GM18505 (cell line): ENCODE results near the gene NPHP4.

Experiments used
- ATAC-seq: cut with Tn5 transposase; IDR thresholded peaks from one replicate; pipeline ENCODE4 v1.9.1; 2021; ENCODE audit not compliant: unreplicated experiment
- POLR2A ChIP-seq: IDR thresholded peaks from 4 replicates; pipeline ENCODE4 v1.6.1; 2011; ENCODE audit warnings: borderline replicate concordance; ENCODE audit not compliant: insufficient read depth, insufficient read length; ENCODE audit errors: extremely low read depth

Gene NPHP4

GRCh38 chr1:5994713-5995621, 2.7 kb upstream of the NPHP4 start:
- peak; percentile 42 for TF ChIP-seq POLR2A
- no peak for ATAC-seq

GRCh38 chr1:5993556-5994491, 1.6 kb upstream of the NPHP4 start:
- no peak for ATAC-seq
- TF ChIP-seq POLR2A, result no peak

GRCh38 chr1:5992814-5993555, 760 bp upstream of the NPHP4 start:
- no peak for TF ChIP-seq POLR2A
- ATAC-seq, result no peak

GRCh38 chr1:5991381-5992025, 722 bp downstream of the NPHP4 start:
- TF ChIP-seq POLR2A, result no peak
- no peak for ATAC-seq

- ATAC-seq, result no peak
- TF ChIP-seq POLR2A, result no peak
These were observed 1.3 kb downstream of the NPHP4 start for GRCh38 chr1:5990913-5991312.

- no peak for TF ChIP-seq POLR2A
- ATAC-seq, result no peak
These were observed 2.4 kb downstream of the NPHP4 start for GRCh38 chr1:5989731-5990271.

- no peak for ATAC-seq
- no peak for TF ChIP-seq POLR2A
These were observed 3.0 kb downstream of the NPHP4 start for GRCh38 chr1:5989286-5989605.

GRCh38 chr1:5988596-5989285, 3.5 kb downstream of the NPHP4 start:
- no peak for TF ChIP-seq POLR2A
- ATAC-seq, result no peak

GRCh38 chr1:5986018-5986417, 6.2 kb downstream of the NPHP4 start:
- no peak for ATAC-seq
- TF ChIP-seq POLR2A, result no peak

- no peak for TF ChIP-seq POLR2A
- no peak for ATAC-seq
These were observed 7.0 kb downstream of the NPHP4 start for GRCh38 chr1:5985250-5985649.

- no peak for ATAC-seq
- TF ChIP-seq POLR2A, result no peak
These were observed 8.7 kb downstream of the NPHP4 start for GRCh38 chr1:5983361-5984103.

GRCh38 chr1:5982868-5983267, 9.4 kb downstream of the NPHP4 start:
- no peak for TF ChIP-seq POLR2A

GRCh38 chr1:5982276-5982675, 9.9 kb downstream of the NPHP4 start:
- no peak for ATAC-seq

More at GRCh38 chr1:5982868-5983267, 9.4 kb downstream of the NPHP4 start:
- no peak for ATAC-seq

More at GRCh38 chr1:5982276-5982675, 9.9 kb downstream of the NPHP4 start:
- no peak for TF ChIP-seq POLR2A
